Measurements from ENCODE around the gene TM2D3.

Gene TM2D3

DNA sequence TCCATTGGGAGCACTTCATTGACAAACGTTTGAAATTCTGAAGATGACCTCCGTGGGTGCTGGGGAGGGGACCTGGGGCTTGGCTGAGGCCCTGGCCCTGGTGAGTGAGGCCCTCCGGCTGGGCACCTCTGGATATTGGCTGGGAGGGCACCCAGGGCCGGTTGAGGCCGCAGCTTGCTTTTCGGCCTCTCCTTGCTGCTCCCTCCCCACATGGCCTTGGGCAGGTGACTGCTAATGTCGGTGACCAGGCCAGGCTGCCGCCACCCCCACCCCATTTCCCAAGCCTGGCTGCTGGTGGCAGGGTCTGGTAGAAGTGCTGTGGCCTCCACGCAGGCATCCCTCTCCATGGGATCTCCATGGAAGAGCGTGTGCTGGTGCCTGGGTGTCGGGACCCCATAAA lies 39.5 kb downstream of the TM2D3 start:
- Histone ChIP-seq H3K27ac (ENCODE audit: low read length) (no peak overlapping the region), H3K4me3 (ENCODE audit: low read depth in 1 of 2, low read length in 2 of 2) (no peak overlapping the region), H3K36me3 (ENCODE audit: control insufficient read depth in 1 of 2, insufficient read depth in 2 of 2, low read length in 2 of 2) (no peaks in the 10 kb centered on the region), H3K4me1 (ENCODE audit: control insufficient read depth in 1 of 2, insufficient read depth in 2 of 2, low read length in 2 of 2) (peaks cover 0 to 34% of the 10 kb centered on the region in 2 donors), H3K9me3 (ENCODE audit: control insufficient read depth in 1 of 2, low read length in 2 of 2) (no peaks in the 10 kb centered on the region), H3K27me3 (ENCODE audit: low read depth, low read length) (no peaks in the 10 kb centered on the region)

DNA sequence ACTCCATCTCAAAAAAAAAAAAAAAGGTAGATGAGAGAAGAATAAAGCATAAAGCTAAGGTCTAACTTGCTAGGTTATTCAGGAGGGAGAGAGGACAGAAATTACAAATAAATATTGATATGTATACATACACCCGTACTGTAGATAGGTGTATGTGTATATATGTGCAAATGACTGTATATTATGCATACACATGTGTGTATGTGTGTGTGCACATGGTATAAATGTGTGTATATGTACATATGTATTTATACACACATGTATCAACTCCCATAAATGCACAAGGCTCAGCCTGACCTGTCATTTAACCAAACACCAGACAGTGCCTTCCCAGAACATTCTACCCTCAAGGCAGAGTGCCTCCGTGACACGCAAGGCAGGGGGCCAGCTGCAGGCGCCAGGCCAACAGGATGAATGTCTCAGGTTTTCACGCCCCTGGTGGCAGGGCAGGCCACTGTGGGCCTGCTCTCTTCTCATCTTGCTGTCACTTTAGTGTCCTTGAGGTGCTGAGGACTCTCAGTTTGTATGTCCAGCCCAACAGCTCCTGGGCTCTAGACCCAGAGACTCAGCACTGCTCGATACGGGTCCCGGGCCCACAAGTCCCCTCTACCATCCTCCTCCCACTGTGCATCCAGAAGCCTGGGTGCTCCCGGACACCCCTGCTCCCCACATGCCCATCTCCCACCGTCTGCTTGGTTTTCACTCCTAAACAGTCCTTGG lies 40.4 kb downstream of the TM2D3 start:
- Histone ChIP-seq H3K4me3 (ENCODE audit: low read depth in 1 of 2, low read length in 2 of 2) (no peak overlapping the region), H3K27me3 (ENCODE audit: low read depth, low read length) (no peaks in the 10 kb centered on the region), H3K27ac (ENCODE audit: low read length) (no peak overlapping the region), H3K36me3 (ENCODE audit: control insufficient read depth in 1 of 2, insufficient read depth in 2 of 2, low read length in 2 of 2) (no peaks in the 10 kb centered on the region), H3K4me1 (ENCODE audit: control insufficient read depth in 1 of 2, insufficient read depth in 2 of 2, low read length in 2 of 2) (peaks cover 0 to 33% of the 10 kb centered on the region in 2 donors), H3K9me3 (ENCODE audit: control insufficient read depth in 1 of 2, low read length in 2 of 2) (no peaks in the 10 kb centered on the region)

DNA sequence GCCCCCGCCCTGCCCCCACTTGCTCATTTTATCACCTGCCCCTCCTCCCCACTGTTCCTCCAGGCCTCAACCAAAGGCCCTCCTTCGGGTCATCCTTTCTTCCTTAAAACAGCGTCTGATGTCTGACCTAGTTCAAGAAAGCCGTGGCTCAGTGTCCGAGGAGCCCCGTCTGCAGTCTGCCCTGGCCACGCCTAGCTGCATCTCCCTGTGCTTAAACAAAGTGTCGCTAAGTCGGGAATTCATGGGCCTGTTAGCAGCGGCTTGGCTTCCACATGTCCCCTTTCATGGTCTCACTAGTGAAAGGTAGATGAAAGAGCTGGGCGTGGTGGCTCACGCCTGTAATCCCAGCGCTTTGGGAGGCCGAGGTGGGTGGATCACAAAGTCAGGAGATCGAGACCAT lies 41.2 kb downstream of the TM2D3 start:
- Histone ChIP-seq H3K36me3 (ENCODE audit: control insufficient read depth in 1 of 2, insufficient read depth in 2 of 2, low read length in 2 of 2) (no peaks in the 10 kb centered on the region), H3K9me3 (ENCODE audit: control insufficient read depth in 1 of 2, low read length in 2 of 2) (no peaks in the 10 kb centered on the region), H3K27me3 (ENCODE audit: low read depth, low read length) (no peaks in the 10 kb centered on the region), H3K27ac (ENCODE audit: low read length) (no peak overlapping the region), H3K4me3 (ENCODE audit: low read depth in 1 of 2, low read length in 2 of 2) (no peak overlapping the region), H3K4me1 (ENCODE audit: control insufficient read depth in 1 of 2, insufficient read depth in 2 of 2, low read length in 2 of 2) (peaks cover 0 to 25% of the 10 kb centered on the region in 2 donors)

DNA sequence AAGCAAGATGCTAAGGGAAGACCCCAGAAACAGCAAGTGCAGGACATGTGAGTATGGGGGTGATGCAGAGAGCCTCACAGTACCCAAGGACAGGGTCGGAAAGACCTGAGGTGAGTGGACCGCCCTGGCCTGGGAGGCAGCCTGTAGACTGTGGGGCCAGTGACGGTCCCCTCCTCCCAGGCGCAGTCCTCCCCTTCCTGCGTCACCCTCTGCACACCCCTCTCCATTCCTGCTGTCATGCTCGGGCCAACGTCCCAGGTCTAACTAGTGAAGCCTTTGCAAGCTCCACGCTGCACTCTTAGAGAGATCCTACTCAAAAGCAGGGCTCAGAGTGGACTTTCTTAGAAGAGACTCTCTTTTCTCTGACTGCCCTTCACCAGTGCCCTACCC lies 41.6 kb downstream of the TM2D3 start:
- Histone ChIP-seq H3K27me3 (ENCODE audit: low read depth, low read length) (no peaks in the 10 kb centered on the region), H3K9me3 (ENCODE audit: control insufficient read depth in 1 of 2, low read length in 2 of 2) (no peaks in the 10 kb centered on the region), H3K36me3 (ENCODE audit: control insufficient read depth in 1 of 2, insufficient read depth in 2 of 2, low read length in 2 of 2) (no peaks in the 10 kb centered on the region), H3K4me3 (ENCODE audit: low read depth in 1 of 2, low read length in 2 of 2) (no peak overlapping the region), H3K27ac (ENCODE audit: low read length) (no peak overlapping the region), H3K4me1 (ENCODE audit: control insufficient read depth in 1 of 2, insufficient read depth in 2 of 2, low read length in 2 of 2) (peaks cover 0 to 21% of the 10 kb centered on the region in 2 donors)

DNA sequence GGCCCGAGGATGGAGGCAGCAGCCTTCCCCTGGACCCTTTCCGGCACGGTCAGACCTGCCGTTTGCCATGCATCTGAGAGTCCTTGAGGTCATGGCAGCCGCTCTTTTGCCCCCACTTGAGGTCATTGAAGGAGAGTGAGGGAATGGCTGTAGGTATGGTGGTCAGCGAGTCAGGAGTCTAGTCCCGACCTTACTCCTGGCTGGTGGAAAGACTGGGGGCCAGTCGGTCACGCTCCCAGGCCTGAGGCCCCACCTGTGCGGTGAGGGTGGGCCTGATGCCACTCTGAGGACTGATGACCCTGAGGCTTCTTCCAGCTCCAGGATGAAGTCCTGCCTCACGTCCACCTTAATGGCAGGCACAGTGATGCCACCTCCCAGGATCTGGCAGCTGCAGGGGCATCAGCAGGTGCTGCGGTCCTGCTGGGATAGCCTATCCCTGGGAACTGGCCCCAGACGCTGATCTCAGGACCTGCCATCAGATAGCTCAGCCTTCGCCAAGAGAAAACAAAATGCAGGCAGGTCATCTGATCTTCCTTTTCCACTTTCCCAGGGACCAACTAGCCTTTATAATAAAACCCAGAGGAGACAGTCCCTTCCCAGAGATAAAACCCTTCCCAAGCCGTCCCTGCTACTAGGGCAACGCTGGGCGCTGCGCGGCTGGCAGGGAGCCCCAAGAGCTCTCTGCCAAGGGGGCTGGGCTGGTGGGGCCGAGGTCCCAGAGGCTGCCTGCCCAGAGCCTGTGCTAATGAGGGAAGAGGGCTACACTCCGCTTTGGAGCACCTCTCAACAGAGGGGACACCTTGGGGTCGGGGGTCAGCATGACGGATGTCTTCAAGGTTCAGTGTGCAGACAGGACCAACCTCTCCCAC lies 42.2 kb downstream of the TM2D3 start:
- H3K27ac ChIP-seq (ENCODE audit: low read length), result no peak overlapping the region
- H3K27me3 ChIP-seq (ENCODE audit: low read depth, low read length), result no peaks in the 10 kb centered on the region
- H3K4me1 ChIP-seq (ENCODE audit: control insufficient read depth in 1 of 2, insufficient read depth in 2 of 2, low read length in 2 of 2), result peaks cover 0 to 15% of the 10 kb centered on the region in 2 donors
- no peaks in the 10 kb centered on the region for H3K9me3 ChIP-seq (ENCODE audit: control insufficient read depth in 1 of 2, low read length in 2 of 2)
- H3K4me3 ChIP-seq (ENCODE audit: low read depth in 1 of 2, low read length in 2 of 2), result no peak overlapping the region
- H3K36me3 ChIP-seq (ENCODE audit: control insufficient read depth in 1 of 2, insufficient read depth in 2 of 2, low read length in 2 of 2), result no peaks in the 10 kb centered on the region

DNA sequence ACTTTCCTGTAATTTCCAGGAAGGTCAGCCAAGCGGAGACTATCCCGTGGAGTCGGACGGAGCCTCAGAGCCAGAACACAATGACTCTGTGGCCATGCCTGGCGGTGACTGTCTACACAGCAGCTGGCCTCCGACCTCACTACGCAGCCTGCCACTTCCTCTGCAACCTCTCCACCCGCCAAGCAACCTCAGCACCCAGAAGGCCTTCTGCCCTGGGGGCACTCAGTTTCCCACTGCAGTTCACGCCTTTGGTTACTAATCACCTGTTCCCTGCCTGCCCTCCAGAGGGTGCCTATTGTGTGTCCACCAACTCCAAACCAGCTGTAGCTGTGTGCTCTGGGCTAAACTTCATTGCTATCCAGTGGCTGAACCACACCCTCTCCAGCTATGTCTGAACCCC lies 44.0 kb downstream of the TM2D3 start:
- Histone ChIP-seq H3K27me3 (ENCODE audit: low read depth, low read length) (no peaks in the 10 kb centered on the region), H3K27ac (ENCODE audit: low read length) (no peak overlapping the region), H3K9me3 (ENCODE audit: control insufficient read depth in 1 of 2, low read length in 2 of 2) (no peaks in the 10 kb centered on the region), H3K36me3 (ENCODE audit: control insufficient read depth in 1 of 2, insufficient read depth in 2 of 2, low read length in 2 of 2) (no peaks in the 10 kb centered on the region), H3K4me1 (ENCODE audit: control insufficient read depth in 1 of 2, insufficient read depth in 2 of 2, low read length in 2 of 2) (peaks cover 0 to 7% of the 10 kb centered on the region in 2 donors), H3K4me3 (ENCODE audit: low read depth in 1 of 2, low read length in 2 of 2) (no peak overlapping the region)

DNA sequence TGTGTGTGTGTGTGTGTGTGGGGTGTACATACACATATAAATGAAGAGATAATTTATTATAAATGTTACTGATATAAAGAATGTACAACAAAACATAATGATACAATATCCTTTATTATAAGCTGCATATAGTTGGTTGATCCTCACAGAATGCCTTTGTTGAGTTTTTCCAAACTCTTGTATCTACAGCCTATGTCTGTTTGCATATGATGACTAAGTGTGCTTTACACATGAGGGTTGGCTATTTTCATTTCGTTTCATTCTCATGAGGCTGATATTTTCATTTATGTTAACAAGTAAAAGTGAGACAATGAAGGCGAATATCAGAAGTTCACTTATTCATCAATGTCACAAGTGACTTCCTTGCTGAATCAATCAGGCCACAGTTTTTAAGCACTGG lies 45.1 kb downstream of the TM2D3 start:
- no peak overlapping the region for H3K27ac ChIP-seq (ENCODE audit: low read length)

DNA sequence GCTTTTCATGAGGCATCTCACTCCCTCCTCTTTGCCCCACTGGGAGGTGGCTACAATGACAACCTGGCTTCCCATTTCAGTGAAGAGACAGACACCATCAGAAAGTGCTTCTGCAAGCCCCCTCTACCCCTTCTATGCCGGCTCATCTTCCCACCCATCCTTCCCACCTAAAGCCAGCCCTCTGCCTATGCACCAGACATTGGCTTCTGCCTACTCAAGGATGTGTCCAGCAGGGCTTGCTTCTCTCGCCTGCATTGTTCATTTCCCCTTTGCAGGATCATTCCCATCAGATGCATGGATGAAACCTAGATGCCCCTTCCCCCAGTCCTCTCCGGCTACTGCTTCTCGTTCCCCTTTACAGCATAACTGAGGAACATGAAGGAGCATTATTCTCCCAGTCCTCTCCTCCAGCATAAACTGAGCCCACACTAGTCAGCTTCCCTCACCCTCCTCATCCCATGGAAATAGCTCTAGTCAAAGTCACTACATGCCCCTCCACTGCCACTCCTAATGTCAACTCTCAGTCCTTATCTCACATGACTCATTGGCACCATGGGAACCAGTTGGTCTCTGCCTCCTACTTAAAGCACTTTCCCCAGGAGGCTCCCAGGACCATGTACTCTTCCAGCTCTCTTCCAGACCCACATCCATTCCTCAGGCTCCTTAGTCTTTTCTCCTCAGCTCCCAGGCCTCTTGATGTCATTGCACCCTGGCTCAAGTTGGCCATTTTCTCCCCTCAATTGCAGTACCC lies 47.9 kb downstream of the TM2D3 start:
- H3K36me3 ChIP-seq (ENCODE audit: control insufficient read depth in 1 of 2, insufficient read depth in 2 of 2, low read length in 2 of 2), result no peaks in the 10 kb centered on the region
- H3K27me3 ChIP-seq (ENCODE audit: low read depth, low read length), result no peaks in the 10 kb centered on the region
- no peaks in the 10 kb centered on the region for H3K4me1 ChIP-seq (ENCODE audit: control insufficient read depth in 1 of 2, insufficient read depth in 2 of 2, low read length in 2 of 2)
- no peak overlapping the region for H3K4me3 ChIP-seq (ENCODE audit: low read depth in 1 of 2, low read length in 2 of 2)
- no peaks in the 10 kb centered on the region for H3K9me3 ChIP-seq (ENCODE audit: control insufficient read depth in 1 of 2, low read length in 2 of 2)
- H3K27ac ChIP-seq (ENCODE audit: low read length), result no peak overlapping the region

More for the DNA sequence above, 45.1 kb downstream of the TM2D3 start:
- Histone ChIP-seq H3K4me1 (ENCODE audit: control insufficient read depth in 1 of 2, insufficient read depth in 2 of 2, low read length in 2 of 2) (no peaks in the 10 kb centered on the region), H3K9me3 (ENCODE audit: control insufficient read depth in 1 of 2, low read length in 2 of 2) (no peaks in the 10 kb centered on the region), H3K4me3 (ENCODE audit: low read depth in 1 of 2, low read length in 2 of 2) (no peak overlapping the region), H3K36me3 (ENCODE audit: control insufficient read depth in 1 of 2, insufficient read depth in 2 of 2, low read length in 2 of 2) (no peaks in the 10 kb centered on the region), H3K27me3 (ENCODE audit: low read depth, low read length) (no peaks in the 10 kb centered on the region)

DNA sequence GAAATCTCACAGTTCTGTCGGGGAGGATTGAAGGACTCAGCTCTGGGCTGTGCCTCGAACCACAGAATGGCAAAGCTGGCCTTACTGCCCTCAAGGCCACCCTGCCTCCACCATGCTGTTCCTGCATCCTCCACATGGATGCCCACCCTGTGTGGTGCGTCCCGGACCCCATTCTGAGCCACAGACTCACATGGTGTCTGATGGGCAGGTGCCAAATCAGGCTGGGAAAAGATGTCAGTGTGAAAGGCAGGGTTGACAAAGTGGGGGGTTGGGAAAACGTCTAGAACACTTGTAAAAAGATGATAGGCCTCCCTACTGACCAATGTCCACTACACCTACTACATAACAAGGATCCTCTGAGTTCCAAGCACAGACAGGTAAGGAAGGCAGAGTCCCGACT lies 49.4 kb downstream of the TM2D3 start:
- Histone ChIP-seq H3K4me3 (ENCODE audit: low read depth in 1 of 2, low read length in 2 of 2) (no peak overlapping the region), H3K9me3 (ENCODE audit: control insufficient read depth in 1 of 2, low read length in 2 of 2) (no peaks in the 10 kb centered on the region), H3K27me3 (ENCODE audit: low read depth, low read length) (no peaks in the 10 kb centered on the region), H3K36me3 (ENCODE audit: control insufficient read depth in 1 of 2, insufficient read depth in 2 of 2, low read length in 2 of 2) (no peaks in the 10 kb centered on the region), H3K4me1 (ENCODE audit: control insufficient read depth in 1 of 2, insufficient read depth in 2 of 2, low read length in 2 of 2) (no peaks in the 10 kb centered on the region), H3K27ac (ENCODE audit: low read length) (no peak overlapping the region)

DNA sequence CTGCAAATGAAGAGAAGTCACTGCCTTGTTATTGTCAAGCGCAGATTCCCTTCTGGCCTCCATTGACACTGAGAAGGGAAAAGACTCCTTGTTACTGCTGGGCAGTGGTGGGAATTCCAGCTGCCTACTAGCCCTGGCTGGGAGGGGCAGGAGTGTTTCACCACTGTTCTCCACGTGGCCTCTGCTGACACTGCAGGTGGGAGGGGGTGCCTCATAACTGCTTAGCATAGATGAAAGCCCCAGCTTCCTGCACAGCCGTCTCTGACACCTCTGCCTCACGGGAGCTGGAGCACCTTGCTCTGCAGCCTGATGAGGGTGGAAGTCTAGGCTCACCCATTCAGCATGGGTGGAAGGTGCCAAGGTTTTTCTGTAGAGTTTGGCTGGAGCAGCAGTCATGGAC lies 52.1 kb downstream of the TM2D3 start:
- H3K9me3 ChIP-seq (ENCODE audit: control insufficient read depth in 1 of 2, low read length in 2 of 2), result peaks cover 0 to 3% of the 10 kb centered on the region in 2 donors
- no peaks in the 10 kb centered on the region for H3K36me3 ChIP-seq (ENCODE audit: control insufficient read depth in 1 of 2, insufficient read depth in 2 of 2, low read length in 2 of 2)
- no peaks in the 10 kb centered on the region for H3K4me1 ChIP-seq (ENCODE audit: control insufficient read depth in 1 of 2, insufficient read depth in 2 of 2, low read length in 2 of 2)
- H3K27me3 ChIP-seq (ENCODE audit: low read depth, low read length), result no peaks in the 10 kb centered on the region
- no peak overlapping the region for H3K27ac ChIP-seq (ENCODE audit: low read length)
- H3K4me3 ChIP-seq (ENCODE audit: low read depth in 1 of 2, low read length in 2 of 2), result no peak overlapping the region

DNA sequence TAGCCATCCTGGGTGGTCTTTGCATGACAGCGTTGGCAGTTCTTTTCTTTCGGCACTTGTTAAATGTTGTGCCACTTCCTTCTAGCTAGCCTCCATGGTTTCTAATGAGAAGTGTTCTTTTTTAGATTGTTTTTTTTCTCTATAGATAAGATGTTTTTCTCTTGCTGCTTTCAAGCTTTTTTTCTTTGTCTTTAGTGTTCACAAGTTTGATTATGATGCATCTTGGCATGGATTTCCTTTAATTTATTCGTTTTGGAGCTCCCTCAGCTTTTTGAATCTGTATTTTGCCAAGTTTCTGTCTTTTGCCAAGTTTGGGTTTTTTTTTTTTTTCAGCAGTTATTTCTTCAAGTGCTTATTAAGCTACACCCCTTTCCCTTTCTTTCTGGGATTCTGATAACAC lies 53.1 kb downstream of the TM2D3 start:
- Histone ChIP-seq H3K4me1 (ENCODE audit: control insufficient read depth in 1 of 2, insufficient read depth in 2 of 2, low read length in 2 of 2) (no peaks in the 10 kb centered on the region), H3K27me3 (ENCODE audit: low read depth, low read length) (no peaks in the 10 kb centered on the region), H3K36me3 (ENCODE audit: control insufficient read depth in 1 of 2, insufficient read depth in 2 of 2, low read length in 2 of 2) (no peaks in the 10 kb centered on the region), H3K9me3 (ENCODE audit: control insufficient read depth in 1 of 2, low read length in 2 of 2) (peaks cover 0 to 5% of the 10 kb centered on the region in 2 donors), H3K27ac (ENCODE audit: low read length) (no peak overlapping the region), H3K4me3 (ENCODE audit: low read depth in 1 of 2, low read length in 2 of 2) (no peak overlapping the region)
